RWPE1 (cell line): ENCODE measurements around the gene WDTC1.
"Not testable (repeated sequence)": the region's sequence is repeated elsewhere in the genome, so short reads cannot be mapped to it uniquely, and the experiment has no call there.

Source experiments
- CTCF ChIA-PET: fragments of 350-600 bp; sonication (Branson Sonifier 250); formaldehyde crosslinking; extraction: SDS; loops from one replicate; lab custom pipeline; 2021; lab: Yijun Ruan, JAX
- POLR2A ChIA-PET: fragments of 400-600 bp; formaldehyde crosslinking; extraction: SDS; loops from one replicate; lab custom pipeline; 2020; ENCODE audit warnings: antibody characterized with exemption; ENCODE audit not compliant: low non-redundant PET; lab: Yijun Ruan, JAX
- DNase-seq: peaks from one replicate; pipeline ENCODE4 v3.0.0; 2012; ENCODE audit warnings: low spot score
- H3K27ac ChIP-seq: fragments of 450-650 bp; 2 replicates; pipeline ENCODE4 v1.5.1; 2017
- CTCF ChIP-seq: fragments of 450-650 bp; conservative IDR thresholded peaks from 2 replicates; pipeline ENCODE4 v1.5.1; 2017; ENCODE audit warnings: low read depth, mild to moderate bottlenecking

WDTC1 gene

GRCh38 chr1:27275696-27276095, 41.3 kb downstream of the WDTC1 start:
- POLR2A ChIA-PET, result no interaction called here
- DNase-seq, result no peak
- CTCF ChIA-PET, result no interaction called here
- no peak for TF ChIP-seq CTCF
- no peak overlapping the region for H3K27ac ChIP-seq

- peak; percentile 88 for TF ChIP-seq CTCF
- POLR2A ChIA-PET, result no interaction called here
- DNase-seq, result peak; percentile 82
- H3K27ac ChIP-seq, result no peak overlapping the region
- CTCF ChIA-PET, result interaction anchor here (0.6 to 2.5 kb wide), 10 partner anchors 9 to 593 kb away, joined by 3 to 12 read pairs (median 4); no protein-coding TSS in a partner anchor
Measured at GRCh38 chr1:27284425-27285273, 50.2 kb downstream of the WDTC1 start.

GRCh38 chr1:27285274-27285660, 50.8 kb downstream of the WDTC1 start:
- no peak for DNase-seq
- ChIA-PET POLR2A (no interaction called here), CTCF (interaction anchor here (0.6 to 2.5 kb wide), 6 partner anchors 10 to 593 kb away, joined by 3 to 12 read pairs (median 4); no protein-coding TSS in a partner anchor)
- TF ChIP-seq CTCF, result no peak
- H3K27ac ChIP-seq, result no peak overlapping the region

DNA sequence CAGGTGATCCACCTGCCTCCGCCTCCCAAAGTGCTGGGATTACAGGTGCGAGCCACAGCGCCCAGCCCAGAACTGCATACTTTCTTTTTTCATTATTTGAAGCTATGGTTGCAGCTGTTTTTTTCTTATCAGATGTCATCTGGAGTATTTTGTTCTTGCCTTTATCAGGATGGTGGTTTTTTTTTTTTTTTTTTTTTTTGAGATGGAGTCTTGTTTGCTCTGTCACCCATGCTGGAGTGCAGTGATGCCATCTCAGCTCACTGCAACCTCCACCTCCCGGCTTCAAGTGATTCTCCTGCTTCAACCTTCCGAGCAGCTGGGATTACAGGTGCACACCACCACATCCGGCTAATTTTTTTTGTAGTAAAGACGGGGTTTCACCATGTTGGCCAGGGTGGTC, 51.4 kb downstream of the WDTC1 start:
- CTCF ChIA-PET, result interaction anchor here (0.6 to 2.5 kb wide), 5 partner anchors 10 to 240 kb away, joined by 3 to 12 read pairs (median 4); no protein-coding TSS in a partner anchor
- POLR2A ChIA-PET, DNase-seq, H3K27ac ChIP-seq: not testable (repeated sequence)

DNA sequence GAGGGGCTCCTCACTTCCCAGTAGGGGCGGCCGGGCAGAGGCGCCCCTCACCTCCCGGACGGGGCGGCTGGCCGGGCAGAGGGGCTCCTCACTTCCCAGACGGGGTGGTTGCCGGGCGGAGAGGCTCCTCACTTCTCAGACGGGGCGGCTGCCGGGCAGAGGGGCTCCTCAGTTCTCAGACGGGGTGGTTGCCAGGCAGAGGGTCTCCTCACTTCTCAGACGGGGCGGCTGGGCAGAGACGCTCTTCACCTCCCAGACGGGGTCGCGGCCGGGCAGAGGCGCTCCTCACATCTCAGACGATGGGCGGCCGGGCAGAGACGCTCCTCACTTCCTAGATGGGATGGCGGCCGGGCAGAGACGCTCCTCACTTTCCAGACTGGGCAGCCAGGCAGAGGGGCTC, 54.7 kb downstream of the WDTC1 start:
- H3K27ac ChIP-seq, POLR2A ChIA-PET, CTCF ChIA-PET, DNase-seq: not testable (repeated sequence)

DNA sequence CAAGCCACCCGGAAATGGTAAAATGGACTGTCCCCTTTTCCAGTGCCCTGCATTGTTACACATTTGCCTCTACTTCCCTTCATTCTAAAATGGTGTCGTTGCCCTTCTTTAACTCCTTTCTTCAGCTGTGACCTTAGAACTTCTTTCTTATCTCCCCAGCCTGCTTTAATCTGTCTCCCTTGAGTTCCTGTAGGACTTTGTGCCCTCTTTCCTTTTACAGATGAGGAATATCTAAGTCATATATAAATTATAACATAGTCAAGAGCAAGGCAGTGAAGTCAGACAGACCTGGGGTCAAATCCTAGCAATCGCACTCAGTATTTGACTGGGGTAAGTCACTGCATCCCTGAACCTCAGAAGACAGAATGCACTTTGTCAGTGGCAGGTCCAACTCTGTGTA, 56.1 kb downstream of the WDTC1 start:
- no peak for TF ChIP-seq CTCF
- CTCF ChIA-PET, result interaction anchor here (0.7 kb wide), 1 partner anchor 12 kb away, joined by 3 read pairs; no protein-coding TSS in a partner anchor
- POLR2A ChIA-PET, result no interaction called here

DNA sequence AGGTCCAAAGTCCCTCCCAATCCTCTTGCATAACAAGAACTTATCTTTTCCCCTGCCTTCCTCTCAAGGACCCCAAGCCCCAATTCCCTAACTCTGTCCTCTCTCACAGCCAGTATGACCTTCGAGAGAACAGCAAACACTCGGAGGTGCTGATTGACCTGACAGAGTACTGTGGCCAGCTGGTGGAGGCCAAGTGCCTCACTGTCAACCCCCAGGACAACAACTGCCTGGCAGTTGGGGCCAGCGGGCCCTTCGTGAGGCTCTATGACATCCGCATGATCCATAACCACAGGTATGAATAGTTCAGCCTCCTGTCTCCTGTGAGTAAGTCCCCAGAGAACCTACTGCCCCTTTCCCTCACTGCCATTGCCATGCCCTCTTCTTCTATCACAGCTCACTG, 57.7 kb downstream of the WDTC1 start:
- DNase-seq, result no peak
- ChIA-PET POLR2A (no interaction called here), CTCF (interaction anchor here (0.6 to 0.7 kb wide), 3 partner anchors 11 to 106 kb away, joined by 3 read pairs; no protein-coding TSS in a partner anchor)
- TF ChIP-seq CTCF, result no peak
- no peak overlapping the region for H3K27ac ChIP-seq

More for the DNA sequence above, 56.1 kb downstream of the WDTC1 start:
- DNase-seq, result no peak
- H3K27ac ChIP-seq, result no peak overlapping the region
